GM21529 (cell line): ENCODE results near the gene FAM107B.
"Not testable (repeated sequence)": the region's sequence is repeated elsewhere in the genome, so short reads cannot be mapped to it uniquely, and the experiment has no call there.

ENCODE experiments used
- ATAC-seq: cut with Tn5 transposase; IDR thresholded peaks from one replicate; pipeline ENCODE4 v1.9.1; 2021; ENCODE audit not compliant: unreplicated experiment

FAM107B gene

DNA sequence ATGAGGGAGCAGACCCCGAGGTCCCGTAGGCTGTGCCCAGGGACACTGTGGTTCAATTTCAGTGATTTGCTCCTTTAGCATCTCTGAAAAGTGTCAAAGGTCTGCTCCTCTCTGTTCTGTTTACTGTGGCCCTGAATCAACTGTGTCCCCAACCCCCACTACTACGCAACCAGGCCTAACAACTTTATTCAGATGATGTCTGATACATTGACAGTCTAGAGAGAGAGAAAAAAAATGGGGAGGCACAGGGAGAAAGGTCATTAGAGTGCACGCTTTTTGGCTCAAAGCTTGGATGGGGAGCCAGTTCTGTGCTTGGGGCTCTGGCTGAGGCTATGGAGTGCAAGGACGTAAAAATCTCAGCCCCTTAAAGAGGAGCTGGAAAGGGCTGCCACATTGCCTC lies 77.9 kb downstream of the FAM107B start:
- no peak for ATAC-seq

DNA sequence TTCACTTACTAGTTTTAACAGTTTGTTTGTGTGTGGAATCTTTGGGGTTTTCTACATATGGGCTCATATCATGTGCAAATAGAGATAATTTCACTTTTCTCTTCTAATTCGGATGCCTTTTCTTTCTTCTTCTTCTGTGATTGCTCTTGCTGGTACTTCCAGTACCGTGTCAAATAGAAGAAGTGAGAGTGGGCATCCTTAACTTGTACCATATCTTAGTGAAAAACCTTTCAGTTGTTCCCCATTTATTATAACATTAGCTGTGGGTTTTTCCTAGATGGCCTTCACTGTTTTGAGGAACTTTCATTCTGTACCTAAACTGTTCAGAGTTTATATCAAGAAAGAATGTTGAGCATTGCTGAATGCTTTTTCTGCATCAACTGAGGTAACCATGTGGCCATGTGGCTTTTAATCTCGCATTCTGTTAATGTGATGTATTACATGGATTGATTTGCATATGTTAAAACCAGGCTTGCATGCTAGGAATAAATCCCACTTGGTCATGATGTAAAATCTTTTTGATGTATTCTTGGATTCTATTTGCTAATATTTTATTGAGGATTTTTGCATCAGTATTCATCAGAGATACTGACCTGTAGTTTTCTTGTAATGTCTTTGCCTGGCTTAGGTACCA lies 78.7 kb downstream of the FAM107B start:
- ATAC-seq = no peak

DNA sequence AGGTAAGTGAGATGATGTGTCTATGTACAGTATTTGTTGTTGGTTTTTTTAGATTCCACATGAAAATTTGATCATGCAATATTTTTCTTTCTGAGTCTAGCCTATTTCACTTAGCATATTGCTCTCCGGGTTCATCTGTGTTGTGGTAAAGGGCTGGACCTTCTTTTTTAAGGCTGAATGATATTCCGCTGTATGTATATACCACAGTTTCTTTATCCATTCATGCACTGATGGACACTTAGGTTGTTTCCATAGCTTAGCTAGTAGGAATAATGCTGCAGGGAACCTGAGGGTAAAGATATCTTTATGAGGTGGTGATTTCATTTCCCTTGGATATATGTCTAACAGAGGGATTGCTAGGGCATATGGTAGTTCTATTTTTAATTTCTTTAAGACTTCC lies 80.8 kb downstream of the FAM107B start:
- no peak for ATAC-seq

DNA sequence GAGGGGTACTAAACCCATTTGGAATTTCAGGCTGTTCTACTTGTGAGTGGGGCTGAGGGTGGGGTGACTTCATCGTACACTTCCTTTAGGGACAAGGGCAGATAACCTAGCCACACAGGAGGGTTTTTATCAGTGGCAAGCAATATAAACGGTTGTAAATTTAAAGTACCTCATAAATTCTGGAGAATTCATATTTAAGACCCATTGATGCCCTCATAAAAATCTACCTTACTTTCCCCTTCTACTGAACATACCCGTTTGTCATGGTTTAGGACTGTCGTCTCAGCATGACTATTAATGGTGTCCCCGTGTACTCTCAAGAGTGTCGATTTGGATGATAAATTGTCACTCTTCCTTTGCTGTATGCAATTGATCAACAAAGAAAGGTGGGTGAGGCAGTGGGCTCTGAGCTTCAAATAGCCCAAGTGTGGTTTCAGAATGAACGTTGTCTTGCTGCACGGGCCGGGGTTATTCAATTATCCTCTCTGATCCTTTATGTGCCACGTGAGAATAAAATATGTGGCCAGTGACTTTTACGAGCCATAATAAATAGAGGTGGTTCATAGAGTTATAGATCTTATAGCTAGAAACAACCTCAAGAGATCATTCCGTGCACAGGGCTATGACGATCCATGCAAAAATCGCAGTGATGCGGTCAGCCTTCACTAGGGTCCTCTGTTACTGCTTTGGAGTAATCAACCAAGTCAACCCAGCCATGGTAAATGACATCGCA lies 82.2 kb downstream of the FAM107B start:
- no peak for ATAC-seq

DNA sequence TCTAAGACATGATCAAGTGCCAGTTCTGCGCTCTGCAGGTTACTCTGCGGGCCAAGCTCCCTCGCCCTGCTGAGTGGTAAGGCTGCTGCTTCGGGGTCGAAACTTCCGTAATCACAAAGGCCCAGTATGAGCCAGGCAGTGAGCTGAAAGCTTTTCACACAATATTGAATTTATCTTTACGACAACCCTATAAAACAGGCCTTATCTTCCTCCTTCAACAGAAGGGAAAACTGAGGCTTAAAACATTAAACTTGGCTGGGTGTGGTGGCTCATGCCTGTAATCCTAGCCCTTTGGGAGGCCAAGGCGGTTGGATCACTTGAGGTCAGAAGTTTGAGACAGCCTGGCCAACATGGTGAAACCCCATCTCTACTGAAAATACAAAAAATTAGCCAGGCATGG lies 83.3 kb downstream of the FAM107B start:
- no peak for ATAC-seq

DNA sequence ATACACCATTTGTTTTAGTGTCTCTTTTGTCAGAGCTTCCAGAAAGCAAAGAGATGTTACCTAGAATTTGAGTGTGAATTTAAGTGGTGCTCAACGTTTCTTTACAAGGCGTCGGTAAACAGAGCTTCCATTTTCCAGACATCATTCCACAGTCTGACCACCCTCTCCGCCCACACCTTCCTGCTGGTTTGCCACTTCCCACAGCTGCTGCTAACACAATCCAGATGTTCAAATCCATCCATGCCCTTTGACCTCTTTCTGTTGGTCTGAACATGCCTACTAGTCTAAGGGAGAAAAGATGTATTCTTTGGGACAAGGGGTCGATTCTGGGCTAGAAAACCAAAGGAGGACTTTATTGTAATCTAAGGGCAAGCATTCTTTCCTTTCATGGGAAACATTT lies 86.1 kb downstream of the FAM107B start:
- no peak for ATAC-seq

DNA sequence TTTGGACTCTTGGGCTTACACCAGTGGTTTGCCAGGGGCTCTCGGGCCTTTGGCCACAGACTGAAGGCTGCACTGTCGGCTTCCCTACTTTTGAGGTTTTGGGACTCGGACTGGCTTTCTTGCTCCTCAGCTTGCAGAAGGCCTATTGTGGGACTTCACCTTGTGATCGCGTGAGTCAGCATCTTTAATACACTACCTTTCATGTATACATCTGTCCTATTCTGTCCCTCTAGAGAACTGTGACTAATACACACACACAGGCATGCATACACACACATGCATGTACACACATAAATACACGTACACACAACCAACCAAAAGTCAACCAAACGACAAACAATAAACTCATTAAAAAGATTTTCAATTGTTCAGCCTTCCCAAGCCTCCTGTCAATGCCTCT lies 86.5 kb downstream of the FAM107B start:
- not testable (repeated sequence) for ATAC-seq

DNA sequence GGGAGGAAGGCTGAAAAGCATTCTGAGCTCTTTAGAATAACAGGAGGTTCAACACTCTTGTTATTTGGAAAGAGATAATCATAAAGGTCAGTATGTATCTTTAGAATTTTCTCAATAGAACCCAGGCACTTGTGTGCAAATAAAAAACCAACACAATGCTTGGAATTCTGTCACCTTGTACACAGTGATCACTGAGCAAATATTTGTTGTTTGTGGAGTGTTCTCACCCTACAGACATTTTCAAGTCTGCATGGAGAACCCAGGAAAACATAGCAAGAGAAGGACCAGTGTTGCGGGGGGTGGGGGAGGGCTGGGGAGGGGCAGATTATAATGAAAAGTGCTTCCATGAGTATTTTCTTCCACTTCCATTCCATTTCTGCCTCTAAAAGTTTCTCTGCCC lies 87.4 kb downstream of the FAM107B start:
- no peak for ATAC-seq

DNA sequence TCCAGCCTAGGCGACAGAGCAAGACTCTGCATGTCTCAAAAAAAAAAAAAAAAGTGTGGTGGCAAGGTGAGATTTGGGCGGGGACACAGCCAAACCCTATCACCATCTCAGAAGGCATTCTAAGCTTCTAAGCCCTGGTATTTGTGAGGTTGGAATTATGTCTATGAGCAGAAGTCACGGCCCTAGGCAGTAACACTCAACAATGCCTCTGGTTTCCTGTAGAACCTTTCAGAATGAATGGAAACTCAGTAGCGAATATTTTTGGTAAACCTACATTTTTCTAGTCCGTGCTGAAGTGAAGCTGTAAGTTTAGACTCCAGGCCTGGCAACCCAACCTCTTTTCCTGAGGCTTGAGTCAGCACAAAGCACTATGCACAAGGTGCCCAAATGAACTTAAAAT lies 88.3 kb downstream of the FAM107B start:
- no peak for ATAC-seq

DNA sequence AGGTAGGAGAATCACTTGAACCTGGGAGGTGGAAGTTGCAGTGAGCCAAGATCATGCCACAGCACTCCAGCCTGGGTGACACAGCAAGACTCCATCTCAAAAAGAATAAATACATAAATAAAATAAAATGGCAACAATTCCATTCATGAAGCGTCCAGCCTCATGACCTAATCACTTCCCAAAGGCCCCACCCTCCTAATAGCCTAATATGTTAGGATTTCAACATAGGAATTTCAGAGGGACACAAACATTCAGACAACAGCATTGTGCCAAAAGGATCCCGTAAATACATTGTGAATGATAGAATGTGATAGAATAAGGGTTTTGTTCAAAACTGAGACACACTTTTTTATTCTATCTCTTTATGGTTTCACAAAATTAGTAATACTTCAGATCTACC lies 90.3 kb downstream of the FAM107B start:
- ATAC-seq = no peak

DNA sequence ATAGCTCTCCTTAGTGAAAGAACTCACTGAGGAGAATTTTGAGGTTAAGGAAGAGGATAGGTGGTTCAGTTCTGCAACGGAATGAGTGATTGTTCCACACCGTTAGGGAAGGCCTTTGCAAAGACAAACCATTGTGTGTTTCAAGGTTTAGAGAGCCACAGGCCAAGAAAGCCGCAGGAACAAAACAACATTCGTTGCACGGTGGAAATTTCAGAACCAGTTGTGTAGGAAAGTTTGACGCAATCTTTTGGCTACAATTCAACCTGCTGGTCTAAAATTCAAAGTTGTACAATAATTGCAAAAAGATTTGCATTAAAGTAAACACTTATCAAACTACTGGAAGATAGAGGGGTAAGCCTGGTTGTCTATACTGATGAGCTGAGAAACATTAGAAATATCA lies 91.4 kb downstream of the FAM107B start:
- no peak for ATAC-seq

DNA sequence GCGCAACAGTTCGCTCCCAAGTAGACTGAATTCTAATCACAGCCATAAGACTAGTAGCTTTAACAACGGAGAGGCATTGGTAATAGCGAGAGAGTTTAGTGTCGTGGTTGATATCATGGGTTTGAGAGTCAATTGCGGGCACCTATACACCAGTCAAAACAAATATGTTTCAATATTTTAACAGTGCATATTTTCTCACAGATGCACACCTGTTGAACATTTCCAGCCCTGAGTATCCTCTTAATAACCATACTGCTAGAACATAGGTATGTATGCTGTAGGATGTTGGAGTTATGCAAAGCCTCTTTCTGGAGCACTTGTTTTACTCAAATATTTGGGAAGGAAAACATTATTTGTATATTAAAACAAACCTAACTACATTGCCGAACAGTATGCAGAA lies 92.9 kb downstream of the FAM107B start:
- ATAC-seq = no peak

DNA sequence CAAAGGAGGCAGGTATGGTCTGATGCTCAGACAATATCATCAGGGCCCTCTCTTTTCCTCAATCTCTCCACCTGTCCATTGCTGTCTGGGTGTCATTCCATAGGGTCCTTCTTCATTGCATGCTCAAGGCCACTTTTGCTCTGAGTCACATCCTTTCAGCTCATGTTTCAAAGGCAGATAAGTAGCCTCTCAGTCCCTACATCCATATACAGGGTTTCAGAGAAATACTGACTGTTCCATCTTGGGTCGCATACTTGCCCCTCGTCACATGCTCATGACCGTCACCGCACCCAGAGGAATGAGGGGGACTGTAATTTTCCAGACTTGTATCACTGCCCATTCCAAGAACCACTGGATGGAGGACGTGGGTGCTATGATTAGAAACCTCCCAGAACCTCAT lies 93.4 kb downstream of the FAM107B start:
- ATAC-seq = no peak

DNA sequence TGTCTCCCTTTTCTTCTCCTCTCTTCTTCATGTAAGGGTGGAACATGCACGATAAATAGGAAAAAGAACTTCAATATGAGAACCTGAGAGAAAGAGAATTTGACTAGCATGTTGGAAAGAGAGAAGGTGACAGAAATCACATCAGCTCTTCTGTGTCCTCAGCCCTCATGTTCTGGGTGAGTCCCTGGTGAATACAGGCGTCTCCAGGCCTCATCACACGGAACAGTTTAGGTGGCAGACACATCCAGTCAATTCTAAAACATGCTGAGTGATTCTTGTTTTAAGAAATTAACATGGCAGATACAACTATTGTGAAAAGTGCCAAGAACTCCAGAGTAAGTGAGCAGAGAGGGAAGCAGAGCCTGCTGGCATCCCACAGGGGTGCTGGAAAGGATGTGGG lies 96.1 kb downstream of the FAM107B start:
- ATAC-seq = no peak

DNA sequence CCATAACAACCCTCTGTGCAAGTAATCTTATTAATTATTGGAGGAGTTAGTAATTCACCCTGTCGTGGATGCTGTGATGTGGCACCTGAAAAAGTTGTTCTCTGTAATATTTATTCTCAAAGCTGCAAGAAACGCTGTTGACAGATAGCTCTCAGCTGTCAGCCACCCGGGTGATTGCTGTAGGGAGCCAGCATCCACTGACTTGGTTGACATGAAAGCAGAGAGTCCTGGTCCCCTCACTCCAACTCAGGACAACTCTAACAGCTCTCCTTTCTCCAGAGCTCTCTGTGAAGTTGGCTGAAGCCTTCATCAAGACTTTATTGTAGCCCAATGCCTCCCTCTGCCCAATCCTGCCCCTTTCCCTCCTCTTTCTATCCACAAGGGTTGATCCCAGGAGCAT lies 98.0 kb downstream of the FAM107B start:
- no peak for ATAC-seq

DNA sequence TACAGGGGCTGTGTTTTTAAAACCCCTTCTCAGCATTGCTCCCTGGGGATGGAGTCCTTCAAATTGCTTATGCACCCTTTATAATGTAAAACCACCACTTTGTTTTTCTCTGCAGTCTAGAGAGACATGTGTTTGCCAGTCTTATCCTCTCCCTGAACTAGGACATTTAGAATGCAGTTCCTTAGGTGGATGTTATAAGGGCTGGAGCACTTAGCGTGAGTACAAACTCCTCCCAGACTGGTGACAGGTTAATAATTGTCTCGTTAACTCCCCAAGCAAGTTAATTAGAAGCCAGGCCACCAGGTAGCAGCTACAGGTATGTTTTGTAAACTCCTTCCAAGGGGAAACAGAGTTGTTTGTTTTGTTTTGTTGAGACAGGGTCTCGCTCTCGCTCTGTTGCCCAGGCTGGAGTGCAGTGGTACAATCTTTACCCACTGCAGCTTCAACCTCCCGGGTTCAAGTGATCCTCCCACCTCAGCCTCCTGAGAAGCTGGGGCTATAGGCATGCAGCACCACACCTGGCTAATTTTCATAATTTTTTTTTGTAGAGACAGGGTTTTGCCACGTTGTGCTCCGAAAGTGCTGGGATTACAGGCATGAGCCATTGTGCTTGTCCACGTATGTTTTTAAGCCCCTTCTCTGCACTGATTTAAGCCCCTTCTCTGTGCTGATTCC lies 100.2 kb downstream of the FAM107B start:
- ATAC-seq = no peak

DNA sequence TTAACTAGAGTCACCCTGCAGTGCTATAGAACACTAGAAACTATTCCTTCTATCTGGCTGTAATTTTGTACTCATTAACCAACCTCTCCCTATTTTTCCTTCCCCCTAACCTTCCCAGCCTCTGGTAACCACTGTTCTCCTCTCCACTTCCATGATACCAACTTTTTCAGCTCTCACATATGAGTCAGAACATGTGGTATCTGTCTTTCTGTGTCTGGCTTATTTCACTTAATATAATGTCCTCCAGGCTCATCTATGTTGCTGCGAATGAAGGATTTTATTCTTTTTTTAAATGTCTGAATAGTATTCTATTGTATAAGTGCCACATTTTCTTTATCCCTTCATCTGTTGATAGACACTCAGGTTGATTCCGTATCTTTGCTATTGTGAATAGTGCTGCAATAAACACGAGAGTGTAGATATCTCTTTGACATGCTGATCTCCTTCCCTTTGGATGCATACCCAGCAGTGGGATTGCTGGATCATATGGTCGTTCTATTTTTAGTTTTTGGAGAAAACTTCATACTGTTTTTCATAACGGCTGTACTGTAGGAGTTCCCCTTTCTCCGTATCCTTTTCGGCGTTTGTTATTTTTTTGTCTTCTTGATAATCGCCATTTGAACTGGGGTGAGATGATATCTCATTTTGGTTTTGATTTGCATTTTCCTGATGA lies 101.4 kb downstream of the FAM107B start:
- no peak for ATAC-seq

DNA sequence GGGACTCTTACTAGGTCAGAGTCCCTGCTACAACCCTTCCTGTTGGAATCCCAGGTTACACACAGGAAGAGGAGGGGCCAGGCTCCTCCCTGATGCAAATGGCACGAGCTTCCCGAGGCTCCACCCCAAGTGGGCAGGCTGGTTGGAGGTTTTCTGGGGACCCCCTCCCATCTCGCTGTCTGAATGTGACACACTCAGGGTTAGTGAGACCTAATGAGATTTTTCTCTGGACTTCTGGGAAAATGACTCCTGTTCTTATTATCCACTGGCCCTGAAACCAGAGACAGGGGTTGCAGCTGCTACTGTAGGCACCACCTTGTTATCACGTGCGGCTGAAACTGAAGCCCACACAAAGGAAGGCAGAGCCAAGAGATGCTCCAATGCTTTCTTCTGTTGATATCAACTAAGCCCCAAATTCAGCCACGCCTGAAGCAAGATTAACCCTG lies 103.3 kb downstream of the FAM107B start:
- ATAC-seq = no peak

DNA sequence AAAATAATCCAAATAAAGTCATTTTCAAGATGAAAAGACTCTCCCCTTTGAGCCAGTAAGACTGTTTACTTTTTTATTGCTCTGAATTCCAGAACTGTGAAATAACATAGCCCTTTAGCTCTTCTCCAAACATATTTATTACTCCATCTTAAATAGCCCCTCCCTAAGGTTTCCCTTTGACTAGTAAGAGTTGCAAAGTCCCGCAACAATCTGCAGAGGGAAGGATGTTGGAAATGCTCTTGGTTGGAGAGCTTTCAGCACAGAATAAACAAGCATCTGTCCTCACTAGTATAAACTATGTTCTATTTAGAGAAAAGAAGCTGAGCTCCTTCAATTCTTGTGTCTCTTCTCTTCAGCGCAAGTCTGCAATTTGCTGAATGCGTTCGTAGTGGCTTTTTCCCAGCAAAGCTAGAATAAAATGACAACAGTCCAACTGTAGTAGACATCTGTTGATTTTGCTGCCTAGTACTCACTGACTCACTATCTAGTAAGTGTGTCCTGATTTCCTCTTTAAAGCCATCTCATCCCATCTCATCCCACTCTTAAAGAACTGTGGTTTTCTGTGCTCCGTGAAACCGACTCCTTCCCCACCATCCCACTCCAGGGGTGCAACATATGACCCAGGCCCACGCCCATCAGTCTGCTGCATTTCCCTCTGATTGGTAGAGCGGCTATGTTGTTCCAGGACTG lies 104.0 kb downstream of the FAM107B start:
- no peak for ATAC-seq

DNA sequence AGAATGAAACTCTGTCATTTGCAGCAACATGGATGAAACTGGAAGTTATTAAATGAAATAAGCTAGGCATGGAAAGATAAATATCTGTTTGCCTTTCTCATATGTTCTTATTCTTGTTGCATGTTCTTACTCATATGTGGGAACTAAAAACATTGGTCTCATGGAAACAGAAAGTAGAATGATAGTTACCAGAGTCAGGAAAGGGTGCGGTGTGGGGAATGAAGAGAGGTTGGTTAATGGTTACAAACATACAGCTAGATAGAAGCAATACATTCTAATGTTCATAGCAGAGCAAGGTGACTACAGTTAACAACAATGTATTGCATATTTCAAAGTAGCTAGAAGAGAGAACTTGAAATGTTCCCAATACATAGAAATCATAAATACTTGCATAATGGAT lies 105.1 kb downstream of the FAM107B start:
- ATAC-seq = no peak

DNA sequence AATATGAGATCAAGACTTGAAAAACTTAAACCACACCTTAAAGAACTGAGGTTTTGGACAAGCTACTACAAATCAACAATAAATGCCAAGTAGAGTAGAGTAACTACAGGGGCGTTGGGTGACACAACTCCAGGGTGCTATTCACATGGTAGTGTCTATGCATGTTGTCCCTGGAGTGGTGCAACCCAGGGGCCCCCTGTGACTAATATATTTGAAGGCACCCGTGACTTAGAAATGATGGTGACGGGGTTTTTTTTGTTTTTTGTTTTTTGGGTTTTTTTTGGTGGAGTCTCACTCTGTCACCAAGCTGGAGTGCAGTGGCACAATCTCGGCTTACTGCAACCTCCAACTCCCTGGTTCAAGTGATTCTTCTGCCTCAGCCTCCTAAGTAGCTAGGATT lies 106.9 kb downstream of the FAM107B start:
- ATAC-seq = no peak
